Nephron (organoid): ENCODE data around the gene MAG.
A peak's percentile ranks its signal among the peaks of the same experiment; 100 is the strongest.

Experiments
- H3K27ac Mint-ChIP-seq, 3 experiments: 2 replicates each; pipeline ENCODE4 v1.8.0; 2020; ENCODE audit warnings: mixed read lengths in 3 of 3, mild to moderate bottlenecking in 2 of 3, moderate library complexity in 1 of 3
- H3K27me3 Mint-ChIP-seq: 2 replicates; pipeline ENCODE4 v1.8.0; 2021; ENCODE audit warnings: low read depth, mild to moderate bottlenecking, moderate library complexity, mixed read lengths
- H3K36me3 Mint-ChIP-seq: 2 replicates; pipeline ENCODE4 v1.8.0; 2020; ENCODE audit warnings: low read depth, mixed read lengths
- H3K4me1 Mint-ChIP-seq: 2 replicates; pipeline ENCODE4 v1.8.0; 2020; ENCODE audit warnings: mixed read lengths
- H3K4me3 Mint-ChIP-seq, 3 experiments: 2 replicates each; pipeline ENCODE4 v1.8.0; 2020; ENCODE audit warnings: mild to moderate bottlenecking in 3 of 3, mixed read lengths in 3 of 3, moderate library complexity in 2 of 3
- H3K9me3 Mint-ChIP-seq: 2 replicates; pipeline ENCODE4 v1.8.0; 2020; ENCODE audit warnings: mixed read lengths
- TF ChIP-seq, protein P1 (sequence below), 3 experiments: fragments of 200-600 bp; sonication (generic); IDR thresholded peaks; one replicate each; pipeline ENCODE4 v1.5.0; 2021; ENCODE audit warnings: antibody characterized with exemption in 3 of 3; ENCODE audit not compliant: unreplicated experiment in 3 of 3

The MAG gene

DNA sequence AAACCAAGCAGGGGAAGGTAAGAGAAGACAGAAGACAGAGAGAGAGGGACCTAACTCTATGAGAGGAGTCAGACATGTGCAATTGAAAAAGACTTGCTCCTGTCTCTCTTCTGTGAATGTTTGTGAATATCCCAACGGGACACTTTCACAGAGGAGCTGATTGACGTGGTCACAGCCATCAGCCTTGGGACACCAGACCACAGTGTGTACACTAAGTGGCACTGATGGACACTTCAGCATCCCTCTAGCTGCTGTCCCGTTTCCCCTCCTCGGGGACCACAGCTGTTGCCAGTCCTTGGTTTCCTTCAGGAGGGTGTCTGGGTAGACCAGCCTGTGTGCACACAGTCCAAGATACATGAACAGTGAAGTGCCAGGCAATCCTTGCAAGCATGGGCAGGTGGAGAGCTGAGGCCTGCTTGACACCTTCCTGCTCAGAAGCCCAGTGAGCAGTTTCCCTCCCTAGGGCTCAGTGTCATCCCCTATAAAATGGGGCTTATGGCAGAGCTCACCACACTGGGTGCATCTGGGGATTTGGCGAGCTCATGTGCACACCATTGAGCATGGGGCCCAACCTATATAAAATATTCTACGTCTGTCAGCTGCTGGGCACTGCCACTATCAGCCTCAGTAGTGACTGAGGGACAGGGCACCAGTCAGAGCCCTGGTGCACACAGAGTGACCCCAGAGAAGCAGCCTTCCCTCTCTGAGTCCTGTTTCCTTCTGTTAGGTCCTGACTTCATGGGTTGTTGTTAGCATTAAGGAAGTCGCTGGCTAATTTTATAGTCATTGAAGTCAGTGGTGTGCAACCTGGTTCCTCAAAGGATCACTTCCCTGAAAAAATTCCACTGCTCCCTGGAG, 27.5 kb upstream of the MAG start:
- Mint-ChIP-seq H3K9me3 (no peaks in the 10 kb centered on the region), H3K4me3 (peak overlapping the region; percentile 31 to 88 (median 81)), H3K4me1 (peaks cover 11% of the 10 kb centered on the region), H3K27me3 (no peaks in the 10 kb centered on the region), H3K27ac (peak overlapping the region; percentile 51 to 91 (median 84)), H3K36me3 (peaks cover 10% of the 10 kb centered on the region)
- TF ChIP-seq, protein P1, sequence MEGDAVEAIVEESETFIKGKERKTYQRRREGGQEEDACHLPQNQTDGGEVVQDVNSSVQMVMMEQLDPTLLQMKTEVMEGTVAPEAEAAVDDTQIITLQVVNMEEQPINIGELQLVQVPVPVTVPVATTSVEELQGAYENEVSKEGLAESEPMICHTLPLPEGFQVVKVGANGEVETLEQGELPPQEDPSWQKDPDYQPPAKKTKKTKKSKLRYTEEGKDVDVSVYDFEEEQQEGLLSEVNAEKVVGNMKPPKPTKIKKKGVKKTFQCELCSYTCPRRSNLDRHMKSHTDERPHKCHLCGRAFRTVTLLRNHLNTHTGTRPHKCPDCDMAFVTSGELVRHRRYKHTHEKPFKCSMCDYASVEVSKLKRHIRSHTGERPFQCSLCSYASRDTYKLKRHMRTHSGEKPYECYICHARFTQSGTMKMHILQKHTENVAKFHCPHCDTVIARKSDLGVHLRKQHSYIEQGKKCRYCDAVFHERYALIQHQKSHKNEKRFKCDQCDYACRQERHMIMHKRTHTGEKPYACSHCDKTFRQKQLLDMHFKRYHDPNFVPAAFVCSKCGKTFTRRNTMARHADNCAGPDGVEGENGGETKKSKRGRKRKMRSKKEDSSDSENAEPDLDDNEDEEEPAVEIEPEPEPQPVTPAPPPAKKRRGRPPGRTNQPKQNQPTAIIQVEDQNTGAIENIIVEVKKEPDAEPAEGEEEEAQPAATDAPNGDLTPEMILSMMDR (IDR thresholded peaks at IDR 0.05; ENCODE audit: unreplicated experiment in 3 of 3): no peak

DNA sequence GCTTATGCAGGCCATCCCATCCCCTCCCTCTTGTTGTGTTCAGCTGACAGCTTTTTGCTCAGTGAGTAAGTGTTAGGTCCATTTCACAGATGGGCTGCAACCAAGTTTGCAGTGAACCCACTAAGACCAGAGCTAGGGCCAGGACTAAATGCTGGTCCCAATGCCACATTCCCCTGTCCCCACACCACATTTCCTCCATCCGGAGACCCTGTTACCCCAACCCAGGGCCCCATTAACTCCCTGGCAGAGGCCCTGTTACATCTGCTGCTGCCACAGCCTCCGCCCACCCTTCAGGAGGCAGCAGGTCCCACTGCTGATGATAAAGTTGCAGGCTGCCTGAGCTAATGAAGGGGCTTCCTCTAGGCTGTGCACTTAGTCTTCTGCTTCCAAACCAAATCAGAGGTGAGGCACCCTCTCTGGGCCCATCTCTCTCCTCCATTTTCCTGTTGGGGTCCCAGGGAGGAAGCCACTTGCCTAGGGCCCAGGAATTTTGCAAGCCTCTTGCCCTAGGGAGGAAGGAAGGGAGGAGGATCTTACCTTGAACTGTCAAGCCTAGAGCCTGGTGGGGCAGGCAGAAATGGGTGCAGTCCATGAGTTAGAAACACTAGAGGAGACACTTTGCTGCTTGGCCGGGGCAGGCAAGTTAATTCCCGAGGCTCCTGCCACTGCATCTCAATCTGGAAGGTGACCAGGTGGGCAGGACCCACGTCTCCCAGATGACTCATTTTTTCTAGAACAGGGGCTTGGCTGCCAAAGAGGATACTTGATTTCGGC, 26.6 kb upstream of the MAG start:
- Mint-ChIP-seq H3K36me3 (peaks cover 10% of the 10 kb centered on the region), H3K9me3 (no peaks in the 10 kb centered on the region), H3K4me1 (peaks cover 11% of the 10 kb centered on the region), H3K27ac (peak overlapping the region; percentile 51 to 91 (median 84)), H3K4me3 (peak overlapping the region; percentile 81 to 88 (median 84)), H3K27me3 (no peaks in the 10 kb centered on the region)
- TF ChIP-seq, protein P1 (IDR thresholded peaks at IDR 0.05; ENCODE audit: unreplicated experiment in 3 of 3): no peak

DNA sequence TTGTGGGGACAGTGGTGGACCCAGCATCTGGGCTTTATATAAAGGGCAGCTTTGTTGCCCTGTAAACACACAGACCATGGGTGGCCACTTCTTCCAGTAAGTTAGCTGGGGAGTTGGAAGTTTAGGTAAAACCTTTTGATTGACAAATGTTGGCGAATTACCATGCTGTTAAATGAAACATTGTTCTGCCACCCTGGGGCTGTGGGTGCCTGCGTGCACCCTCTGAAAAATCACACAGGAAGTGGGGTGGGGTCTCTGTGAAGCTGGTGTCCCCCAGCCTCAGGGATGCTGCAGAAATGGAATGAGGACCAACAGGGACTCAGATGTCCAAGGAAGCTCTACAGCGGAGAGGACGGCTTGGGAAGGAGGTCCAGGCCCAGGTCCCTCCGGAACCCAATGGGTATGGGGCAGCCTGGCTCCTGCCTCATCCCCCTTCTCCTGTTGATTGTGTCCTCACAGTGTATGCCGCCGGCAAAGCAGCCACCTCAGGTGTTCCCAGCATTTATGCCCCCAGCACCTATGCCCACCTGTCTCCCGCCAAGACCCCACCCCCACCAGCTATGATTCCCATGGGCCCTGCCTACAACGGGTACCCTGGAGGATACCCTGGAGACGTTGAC, 26.0 kb upstream of the MAG start:
- peak overlapping the region; percentile 51 to 91 (median 84) for H3K27ac Mint-ChIP-seq

DNA sequence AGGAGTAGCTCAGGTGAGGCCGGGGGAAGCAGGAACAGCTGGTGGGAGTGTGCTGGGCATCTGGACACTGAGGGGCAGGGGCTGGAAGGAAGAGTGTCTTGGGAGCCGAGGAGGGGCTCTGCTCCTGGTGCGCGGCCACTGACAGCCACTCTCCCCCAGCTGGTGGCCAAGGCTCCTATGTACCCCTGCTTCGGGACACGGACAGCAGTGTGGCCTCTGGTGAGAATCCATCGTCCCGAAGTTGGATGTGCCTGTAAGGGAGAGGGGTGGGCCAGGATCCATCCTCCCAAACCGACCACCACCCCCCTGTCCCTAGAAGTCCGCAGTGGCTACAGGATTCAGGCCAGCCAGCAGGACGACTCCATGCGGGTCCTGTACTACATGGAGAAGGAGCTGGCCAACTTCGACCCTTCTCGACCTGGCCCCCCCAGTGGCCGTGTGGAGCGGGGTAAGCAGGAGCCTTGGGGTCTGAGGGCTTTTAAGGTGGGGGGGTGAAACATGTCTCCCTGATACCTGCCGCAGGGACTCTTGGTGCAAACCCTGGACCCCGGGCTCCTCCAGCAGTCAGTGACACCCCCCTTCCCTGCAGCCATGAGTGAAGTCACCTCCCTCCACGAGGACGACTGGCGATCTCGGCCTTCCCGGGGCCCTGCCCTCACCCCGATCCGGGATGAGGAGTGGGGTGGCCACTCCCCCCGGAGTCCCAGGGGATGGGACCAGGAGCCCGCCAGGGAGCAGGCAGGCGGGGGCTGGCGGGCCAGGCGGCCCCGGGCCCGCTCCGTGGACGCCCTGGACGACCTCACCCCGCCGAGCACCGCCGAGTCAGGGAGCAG, 25.2 kb upstream of the MAG start:
- H3K27ac Mint-ChIP-seq: peak overlapping the region; percentile 84 to 99 (median 97)
- H3K36me3 Mint-ChIP-seq: peaks cover 21% of the 10 kb centered on the region
- H3K4me3 Mint-ChIP-seq: peak overlapping the region; percentile 94 to 99 (median 98)
- TF ChIP-seq, protein P1 (IDR thresholded peaks at IDR 0.05; ENCODE audit: unreplicated experiment in 3 of 3): no peak
- H3K9me3 Mint-ChIP-seq: no peaks in the 10 kb centered on the region
- no peaks in the 10 kb centered on the region for H3K27me3 Mint-ChIP-seq
- H3K4me1 Mint-ChIP-seq: peaks cover 6% of the 10 kb centered on the region

More for the DNA sequence above, 26.0 kb upstream of the MAG start:
- peaks cover 17% of the 10 kb centered on the region for H3K36me3 Mint-ChIP-seq
- TF ChIP-seq, protein P1 (IDR thresholded peaks at IDR 0.05; ENCODE audit: unreplicated experiment in 3 of 3): no peak
- peak overlapping the region; percentile 81 to 88 (median 84) for H3K4me3 Mint-ChIP-seq
- peaks cover 8% of the 10 kb centered on the region for H3K4me1 Mint-ChIP-seq
- H3K9me3 Mint-ChIP-seq: no peaks in the 10 kb centered on the region
- H3K27me3 Mint-ChIP-seq: no peaks in the 10 kb centered on the region

DNA sequence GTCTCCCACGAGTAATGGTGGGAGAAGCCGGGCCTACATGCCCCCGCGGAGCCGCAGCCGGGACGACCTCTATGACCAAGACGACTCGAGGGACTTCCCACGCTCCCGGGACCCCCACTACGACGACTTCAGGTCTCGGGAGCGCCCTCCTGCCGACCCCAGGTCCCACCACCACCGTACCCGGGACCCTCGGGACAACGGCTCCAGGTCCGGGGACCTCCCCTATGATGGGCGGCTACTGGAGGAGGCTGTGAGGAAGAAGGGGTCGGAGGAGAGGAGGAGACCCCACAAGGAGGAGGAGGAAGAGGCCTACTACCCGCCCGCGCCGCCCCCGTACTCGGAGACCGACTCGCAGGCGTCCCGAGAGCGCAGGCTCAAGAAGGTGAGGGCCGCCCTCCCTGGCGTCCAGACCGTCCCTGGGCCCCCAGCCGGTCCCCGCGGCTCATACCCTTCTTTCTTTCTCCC, 24.6 kb upstream of the MAG start:
- Mint-ChIP-seq H3K4me3 (peak overlapping the region; percentile 94 to 99 (median 98)), H3K27ac (peak overlapping the region; percentile 97 to 99 (median 99)), H3K36me3 (peaks cover 27% of the 10 kb centered on the region), H3K9me3 (no peaks in the 10 kb centered on the region), H3K27me3 (no peaks in the 10 kb centered on the region), H3K4me1 (peaks cover 6% of the 10 kb centered on the region)
- TF ChIP-seq, protein P1 (IDR thresholded peaks at IDR 0.05; ENCODE audit: unreplicated experiment in 3 of 3): no peak
